ENCODE data around the gene ALKBH5. TPM values are rescaled to one million over a fixed set of nuclear protein-coding genes. Genes with fewer than 3 reads are reported as not detected.

ALKBH5 gene
- total RNA-seq, 1 donor from 2014 or later: 104 TPM

DNA sequence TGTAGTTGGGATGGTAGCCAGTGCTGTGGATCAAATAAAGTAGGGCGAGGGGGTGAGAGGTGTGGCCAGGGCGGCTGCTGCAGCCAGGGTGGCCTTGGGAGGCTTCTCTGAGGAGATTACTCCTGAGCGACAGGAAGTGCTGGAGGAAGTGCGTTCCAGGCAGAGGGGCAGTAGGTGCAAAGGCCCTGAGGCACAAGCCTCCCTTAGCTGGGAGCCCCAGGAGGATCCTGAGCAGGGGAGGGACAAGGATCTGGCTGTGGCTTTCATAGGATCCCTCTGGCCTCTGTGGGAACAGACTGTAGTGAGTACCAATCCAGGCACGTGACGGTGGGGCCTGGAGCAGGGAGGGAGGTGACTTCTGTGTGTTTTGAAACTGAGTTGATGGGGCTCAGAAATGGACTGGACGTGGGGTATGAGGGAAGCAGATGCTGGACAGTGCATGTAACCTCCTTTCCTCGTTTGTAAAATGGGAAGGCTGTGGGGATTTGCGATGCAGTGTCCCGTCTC is 44.6 kb downstream of the ALKBH5 start:
- DNase-seq (ENCODE audit: low read depth, low spot score): no peak
- TF ChIP-seq, protein P1, sequence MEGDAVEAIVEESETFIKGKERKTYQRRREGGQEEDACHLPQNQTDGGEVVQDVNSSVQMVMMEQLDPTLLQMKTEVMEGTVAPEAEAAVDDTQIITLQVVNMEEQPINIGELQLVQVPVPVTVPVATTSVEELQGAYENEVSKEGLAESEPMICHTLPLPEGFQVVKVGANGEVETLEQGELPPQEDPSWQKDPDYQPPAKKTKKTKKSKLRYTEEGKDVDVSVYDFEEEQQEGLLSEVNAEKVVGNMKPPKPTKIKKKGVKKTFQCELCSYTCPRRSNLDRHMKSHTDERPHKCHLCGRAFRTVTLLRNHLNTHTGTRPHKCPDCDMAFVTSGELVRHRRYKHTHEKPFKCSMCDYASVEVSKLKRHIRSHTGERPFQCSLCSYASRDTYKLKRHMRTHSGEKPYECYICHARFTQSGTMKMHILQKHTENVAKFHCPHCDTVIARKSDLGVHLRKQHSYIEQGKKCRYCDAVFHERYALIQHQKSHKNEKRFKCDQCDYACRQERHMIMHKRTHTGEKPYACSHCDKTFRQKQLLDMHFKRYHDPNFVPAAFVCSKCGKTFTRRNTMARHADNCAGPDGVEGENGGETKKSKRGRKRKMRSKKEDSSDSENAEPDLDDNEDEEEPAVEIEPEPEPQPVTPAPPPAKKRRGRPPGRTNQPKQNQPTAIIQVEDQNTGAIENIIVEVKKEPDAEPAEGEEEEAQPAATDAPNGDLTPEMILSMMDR (conservative IDR thresholded peaks at IDR 0.05): no peak
- no peaks in the 10 kb centered on the region for H3K9me3 Mint-ChIP-seq
- H3K4me3 Mint-ChIP-seq: peak overlapping the region; percentile 96
- no peaks in the 10 kb centered on the region for H3K36me3 Mint-ChIP-seq (ENCODE audit: low read depth)
- H3K27ac Mint-ChIP-seq (ENCODE audit: unreplicated experiment): peak overlapping the region; percentile 47
- no peaks in the 10 kb centered on the region for H3K27me3 Mint-ChIP-seq (ENCODE audit: low read depth)
- H3K4me1 Mint-ChIP-seq: peaks cover 68% of the 10 kb centered on the region

DNA sequence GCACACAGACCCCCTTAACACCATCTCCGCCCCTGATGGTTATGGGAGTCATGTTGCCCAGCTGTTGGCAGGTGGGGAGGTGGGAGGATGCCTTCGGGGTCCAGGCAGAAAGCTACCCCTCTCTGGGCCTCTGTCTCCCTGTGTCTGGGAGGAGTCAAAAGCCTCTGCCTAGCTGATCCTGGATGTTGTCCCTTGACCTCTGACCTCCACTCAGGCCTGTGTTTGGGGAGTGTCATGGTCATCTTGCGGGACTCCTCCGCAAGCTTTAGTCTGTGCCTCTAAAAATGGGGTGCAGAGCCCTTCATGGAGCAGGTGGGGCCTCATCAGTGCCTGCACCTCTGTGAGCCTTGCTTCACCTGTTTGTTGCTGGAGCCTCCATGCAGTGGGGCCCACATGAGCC is 45.6 kb downstream of the ALKBH5 start:
- Mint-ChIP-seq H3K9me3 (no peaks in the 10 kb centered on the region), H3K27ac (ENCODE audit: unreplicated experiment) (no peak overlapping the region), H3K36me3 (ENCODE audit: low read depth) (no peaks in the 10 kb centered on the region), H3K27me3 (ENCODE audit: low read depth) (no peaks in the 10 kb centered on the region), H3K4me1 (peaks cover 64% of the 10 kb centered on the region), H3K4me3 (peak overlapping the region; percentile 72)
- TF ChIP-seq, protein P1 (conservative IDR thresholded peaks at IDR 0.05): no peak
- DNase-seq (ENCODE audit: low read depth, low spot score): no peak

DNA sequence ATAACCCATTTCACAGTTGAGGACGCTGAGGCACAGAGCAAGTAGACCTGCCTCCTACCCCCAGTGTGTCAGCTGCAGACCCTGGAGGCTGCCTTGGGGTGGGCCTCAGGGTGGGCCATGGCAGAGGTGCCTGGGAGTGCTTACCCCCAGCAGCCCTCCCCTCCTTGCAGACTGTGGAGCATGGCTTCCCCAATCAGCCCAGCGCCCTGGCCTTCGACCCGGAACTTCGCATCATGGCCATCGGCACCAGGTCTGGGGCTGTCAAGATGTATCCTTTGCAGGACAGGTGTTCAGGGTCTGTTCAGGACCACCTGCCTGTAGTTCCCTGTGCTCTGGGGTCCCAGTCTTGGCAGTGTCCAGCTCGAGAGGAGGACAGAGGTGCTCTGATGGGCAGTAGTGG is 46.1 kb downstream of the ALKBH5 start:
- H3K4me1 Mint-ChIP-seq: peaks cover 59% of the 10 kb centered on the region
- H3K27ac Mint-ChIP-seq (ENCODE audit: unreplicated experiment): no peak overlapping the region
- H3K9me3 Mint-ChIP-seq: no peaks in the 10 kb centered on the region
- peak overlapping the region; percentile 72 for H3K4me3 Mint-ChIP-seq
- H3K27me3 Mint-ChIP-seq (ENCODE audit: low read depth): no peaks in the 10 kb centered on the region
- no peaks in the 10 kb centered on the region for H3K36me3 Mint-ChIP-seq (ENCODE audit: low read depth)
- DNase-seq (ENCODE audit: low read depth, low spot score): no peak
- TF ChIP-seq, protein P1 (conservative IDR thresholded peaks at IDR 0.05): no peak

DNA sequence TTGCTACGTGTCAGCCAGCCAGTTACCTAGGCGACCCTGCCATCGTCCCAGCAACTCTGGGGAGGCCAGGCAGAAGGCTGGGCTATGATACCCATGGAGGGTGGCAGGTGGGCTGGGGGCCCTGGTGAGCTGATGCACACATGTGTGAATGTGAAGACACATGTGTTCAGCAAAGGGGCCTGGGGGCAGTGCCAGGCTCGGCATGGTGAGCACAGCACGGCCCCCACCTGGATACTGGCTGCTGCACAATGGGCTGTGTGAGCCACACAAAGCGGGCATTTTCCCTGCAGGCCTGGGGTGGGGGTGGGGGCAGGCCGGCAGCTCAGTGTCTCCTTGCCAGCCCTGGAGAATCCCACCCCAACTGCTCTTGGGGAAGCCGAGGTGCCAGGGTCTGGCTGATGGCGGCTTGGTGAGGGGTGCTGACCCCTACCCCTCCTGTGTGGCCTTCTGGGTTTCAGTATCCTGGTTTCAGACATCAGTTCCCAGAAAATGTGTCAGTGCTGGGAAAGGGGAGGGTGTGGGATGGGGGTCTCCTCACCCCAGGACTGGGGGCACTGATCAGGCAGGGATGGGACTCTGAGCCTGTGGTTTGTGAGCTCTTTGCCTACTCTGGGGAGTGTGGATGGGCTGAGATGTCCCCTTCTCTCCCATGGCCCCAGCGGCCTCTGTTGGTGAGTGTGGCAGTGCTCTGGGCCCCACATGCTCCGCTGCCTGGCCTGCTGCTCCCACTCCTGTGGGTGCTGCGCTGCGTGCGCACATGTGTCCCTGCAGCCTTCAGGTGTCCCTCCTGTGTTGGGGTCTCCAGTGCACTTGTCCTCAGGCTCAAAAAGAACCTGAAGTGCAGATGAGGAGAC is 46.9 kb downstream of the ALKBH5 start:
- Mint-ChIP-seq H3K36me3 (ENCODE audit: low read depth) (no peaks in the 10 kb centered on the region), H3K27ac (ENCODE audit: unreplicated experiment) (peak overlapping the region; percentile 87), H3K4me3 (peak overlapping the region; percentile 72), H3K4me1 (peaks cover 56% of the 10 kb centered on the region), H3K27me3 (ENCODE audit: low read depth) (no peaks in the 10 kb centered on the region), H3K9me3 (no peaks in the 10 kb centered on the region)
- DNase-seq (ENCODE audit: low read depth, low spot score): no peak
- TF ChIP-seq, protein P1 (conservative IDR thresholded peaks at IDR 0.05): no peak

DNA sequence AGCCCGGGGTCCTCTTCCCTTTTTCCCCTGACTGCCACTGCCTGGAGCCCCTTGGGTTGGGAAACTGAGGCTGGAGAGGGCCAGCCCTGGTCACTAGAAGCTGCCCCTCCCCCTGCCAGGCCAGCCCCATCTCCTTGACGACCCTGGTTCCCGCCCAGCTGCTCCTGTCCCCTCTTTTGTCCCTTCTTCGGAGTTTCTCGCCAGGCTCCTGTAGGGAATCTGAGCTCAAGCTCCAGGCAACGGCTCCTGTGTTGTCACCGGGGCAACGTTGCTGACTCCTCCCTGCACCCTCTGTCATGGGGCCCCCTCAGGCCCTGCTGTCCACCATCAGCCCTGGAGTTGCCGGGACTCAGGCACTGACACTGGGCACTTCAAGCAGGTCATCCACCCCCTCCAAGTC is 47.5 kb downstream of the ALKBH5 start:
- peak overlapping the region; percentile 87 for H3K27ac Mint-ChIP-seq (ENCODE audit: unreplicated experiment)

More for the DNA sequence above, 47.5 kb downstream of the ALKBH5 start:
- Mint-ChIP-seq H3K9me3 (no peaks in the 10 kb centered on the region), H3K4me1 (peaks cover 52% of the 10 kb centered on the region), H3K36me3 (ENCODE audit: low read depth) (no peaks in the 10 kb centered on the region), H3K27me3 (ENCODE audit: low read depth) (no peaks in the 10 kb centered on the region), H3K4me3 (peak overlapping the region; percentile 84)
- DNase-seq (ENCODE audit: low read depth, low spot score): peak; percentile 49
- TF ChIP-seq, protein P1 (conservative IDR thresholded peaks at IDR 0.05): no peak

Measured in neural crest cell (in vitro differentiated cells).